Gastrocnemius medialis (tissue), 4 donors: ENCODE data around the gene VAPA.

Experiments used
- POLR2A ChIP-seq, 2 donors: fragments of 450-650 bp; IDR thresholded peaks; one replicate each; pipeline ENCODE4 v1.6.1; 2017; ENCODE audit warnings: antibody characterized with exemption in 2 of 2, mild to moderate bottlenecking in 2 of 2, moderate library complexity in 2 of 2
- TF ChIP-seq, protein P1 (sequence below), 5 experiments: fragments of 450-650 bp in 3 of 5; fragments of 200-600 bp in 2 of 5; sonication (generic) in 2 of 5; IDR thresholded peaks in 4 of 5; conservative IDR thresholded peaks in 1 of 5; 1 replicate in 4 of 5; 2 replicates in 1 of 5; pipeline ENCODE4 v1.5.1; 2016 to 2019; ENCODE audit warnings: antibody characterized with exemption in 5 of 5, mild to moderate bottlenecking in 3 of 5, moderate library complexity in 3 of 5

GRCh38 chr18:9941103-9941502 lies 27.3 kb downstream of the VAPA start:
- TF ChIP-seq, protein P1, sequence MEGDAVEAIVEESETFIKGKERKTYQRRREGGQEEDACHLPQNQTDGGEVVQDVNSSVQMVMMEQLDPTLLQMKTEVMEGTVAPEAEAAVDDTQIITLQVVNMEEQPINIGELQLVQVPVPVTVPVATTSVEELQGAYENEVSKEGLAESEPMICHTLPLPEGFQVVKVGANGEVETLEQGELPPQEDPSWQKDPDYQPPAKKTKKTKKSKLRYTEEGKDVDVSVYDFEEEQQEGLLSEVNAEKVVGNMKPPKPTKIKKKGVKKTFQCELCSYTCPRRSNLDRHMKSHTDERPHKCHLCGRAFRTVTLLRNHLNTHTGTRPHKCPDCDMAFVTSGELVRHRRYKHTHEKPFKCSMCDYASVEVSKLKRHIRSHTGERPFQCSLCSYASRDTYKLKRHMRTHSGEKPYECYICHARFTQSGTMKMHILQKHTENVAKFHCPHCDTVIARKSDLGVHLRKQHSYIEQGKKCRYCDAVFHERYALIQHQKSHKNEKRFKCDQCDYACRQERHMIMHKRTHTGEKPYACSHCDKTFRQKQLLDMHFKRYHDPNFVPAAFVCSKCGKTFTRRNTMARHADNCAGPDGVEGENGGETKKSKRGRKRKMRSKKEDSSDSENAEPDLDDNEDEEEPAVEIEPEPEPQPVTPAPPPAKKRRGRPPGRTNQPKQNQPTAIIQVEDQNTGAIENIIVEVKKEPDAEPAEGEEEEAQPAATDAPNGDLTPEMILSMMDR (IDR thresholded peaks at IDR 0.05 in 4 of 5, conservative IDR thresholded peaks at IDR 0.05 in 1 of 5) = no peak
- TF ChIP-seq POLR2A (IDR thresholded peaks at IDR 0.05) = no peak
